CD4-positive, alpha-beta T cell treated with Interleukin-4 for 4 hours (primary cell): ENCODE results near the gene OSBPL6.

Experiments
- DNase-seq: peaks from one replicate; pipeline ENCODE4 v3.0.0-alpha.2; 2020

OSBPL6 gene

DNA sequence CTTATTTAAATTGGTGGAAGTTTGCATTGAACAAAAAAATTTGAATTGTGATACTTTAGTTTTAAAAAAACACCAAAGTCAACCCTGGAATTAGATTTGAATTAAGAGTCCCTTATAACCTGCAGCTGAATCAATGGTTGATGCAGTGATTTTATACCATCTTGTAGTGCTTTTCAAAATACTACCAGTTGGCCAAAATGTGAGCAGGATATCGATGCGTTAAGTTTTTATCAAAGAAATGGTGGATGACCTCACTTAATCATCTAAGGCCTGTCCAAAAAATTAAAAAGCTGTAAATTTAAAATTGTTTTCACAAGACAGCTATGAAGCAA, 48.2 kb downstream of the OSBPL6 start:
- no peak for DNase-seq

DNA sequence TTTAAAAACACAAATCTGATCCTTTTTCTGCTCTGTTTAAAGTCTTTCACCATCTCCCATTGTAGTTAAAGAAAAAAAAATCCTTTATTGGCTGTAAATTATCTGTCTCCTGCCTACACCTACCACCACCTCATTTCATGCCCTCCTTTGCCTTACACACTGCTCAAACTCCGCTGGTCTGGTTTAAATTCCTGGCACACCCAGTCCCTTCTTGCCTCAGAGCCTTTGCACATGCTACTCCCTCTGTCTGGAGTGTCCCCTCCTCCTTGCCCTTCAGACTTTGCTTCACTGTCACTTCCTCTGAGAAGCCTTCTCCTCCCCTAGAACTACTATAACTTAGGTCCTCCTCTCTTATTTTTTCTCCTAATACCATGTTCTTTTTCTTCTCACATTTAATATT, 49.6 kb downstream of the OSBPL6 start:
- DNase-seq, result no peak

DNA sequence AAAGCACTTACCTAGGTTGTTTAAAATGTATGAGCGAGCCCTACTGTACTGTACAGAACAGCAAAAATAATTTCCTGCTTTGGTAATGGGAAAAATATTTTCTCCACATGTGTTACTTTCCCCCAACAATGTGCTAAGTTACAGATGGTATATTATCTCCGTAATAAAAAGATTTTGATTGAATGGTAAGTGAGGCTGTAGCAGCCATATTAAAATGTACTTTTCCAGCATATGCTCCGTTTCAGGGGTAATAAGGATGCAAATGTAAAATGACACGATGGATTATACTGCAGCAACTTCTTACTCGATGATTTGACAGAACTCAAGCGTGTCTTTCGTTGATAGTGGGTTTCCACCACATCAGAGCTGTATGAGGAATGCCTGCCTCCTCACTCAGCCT, 50.5 kb downstream of the OSBPL6 start:
- DNase-seq, result no peak

DNA sequence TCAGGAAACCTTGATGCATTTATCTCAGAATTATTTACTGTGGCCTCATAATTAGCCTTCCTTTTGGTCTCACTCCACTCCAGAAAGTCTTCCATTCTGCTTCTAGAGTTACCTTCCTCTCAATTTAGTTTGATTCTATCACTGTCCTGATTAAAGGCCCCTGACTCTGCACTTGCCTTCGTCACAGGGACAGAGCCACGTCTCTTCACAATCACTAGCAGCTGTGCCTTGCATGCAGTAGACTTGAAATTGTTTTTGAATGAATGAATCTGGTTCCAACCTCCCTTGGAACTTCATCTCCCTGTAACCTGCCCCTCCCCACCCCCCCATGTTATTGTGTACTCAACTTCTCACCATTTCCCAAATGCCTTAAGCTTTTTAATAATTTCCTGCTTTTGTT, 52.4 kb downstream of the OSBPL6 start:
- no peak for DNase-seq

DNA sequence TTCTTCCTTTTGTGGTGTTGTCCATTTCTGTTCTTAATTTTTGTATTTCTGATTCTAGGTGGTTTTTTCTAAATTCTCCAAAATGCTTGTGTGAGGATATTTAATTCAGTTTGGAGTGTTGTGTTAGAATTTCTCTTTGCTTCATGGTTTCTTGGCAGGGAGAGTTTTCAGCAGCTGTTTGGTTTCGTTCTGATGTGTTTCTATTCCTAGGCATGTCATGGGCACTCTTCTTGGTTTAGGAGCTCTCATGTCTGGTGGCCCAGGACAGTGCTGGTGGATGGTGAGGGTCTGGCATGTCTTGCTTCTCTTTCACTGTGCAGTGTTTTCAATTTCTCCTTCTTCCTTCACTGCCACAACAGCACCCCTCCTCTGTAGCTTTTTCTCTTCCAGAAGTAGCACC, 52.9 kb downstream of the OSBPL6 start:
- no peak for DNase-seq

DNA sequence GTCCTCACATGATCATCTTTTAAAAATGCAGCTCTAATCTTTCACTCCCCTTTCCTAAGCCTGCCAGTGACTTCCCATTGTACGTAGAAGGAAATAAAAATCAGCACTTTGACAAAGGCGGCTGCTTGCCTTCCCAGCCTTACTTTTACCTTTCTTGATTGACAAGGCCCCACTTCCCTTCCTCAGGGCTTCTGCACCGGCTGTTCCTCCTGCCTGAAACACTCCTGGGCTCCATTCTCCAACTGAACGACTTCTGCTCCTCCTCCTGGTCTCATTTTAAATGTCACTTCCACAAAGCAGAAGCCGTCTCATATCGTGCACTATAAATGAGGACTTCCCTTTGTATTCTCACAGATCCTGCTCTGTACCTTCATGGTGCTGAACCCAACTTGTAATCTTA, 56.1 kb downstream of the OSBPL6 start:
- DNase-seq, result no peak

DNA sequence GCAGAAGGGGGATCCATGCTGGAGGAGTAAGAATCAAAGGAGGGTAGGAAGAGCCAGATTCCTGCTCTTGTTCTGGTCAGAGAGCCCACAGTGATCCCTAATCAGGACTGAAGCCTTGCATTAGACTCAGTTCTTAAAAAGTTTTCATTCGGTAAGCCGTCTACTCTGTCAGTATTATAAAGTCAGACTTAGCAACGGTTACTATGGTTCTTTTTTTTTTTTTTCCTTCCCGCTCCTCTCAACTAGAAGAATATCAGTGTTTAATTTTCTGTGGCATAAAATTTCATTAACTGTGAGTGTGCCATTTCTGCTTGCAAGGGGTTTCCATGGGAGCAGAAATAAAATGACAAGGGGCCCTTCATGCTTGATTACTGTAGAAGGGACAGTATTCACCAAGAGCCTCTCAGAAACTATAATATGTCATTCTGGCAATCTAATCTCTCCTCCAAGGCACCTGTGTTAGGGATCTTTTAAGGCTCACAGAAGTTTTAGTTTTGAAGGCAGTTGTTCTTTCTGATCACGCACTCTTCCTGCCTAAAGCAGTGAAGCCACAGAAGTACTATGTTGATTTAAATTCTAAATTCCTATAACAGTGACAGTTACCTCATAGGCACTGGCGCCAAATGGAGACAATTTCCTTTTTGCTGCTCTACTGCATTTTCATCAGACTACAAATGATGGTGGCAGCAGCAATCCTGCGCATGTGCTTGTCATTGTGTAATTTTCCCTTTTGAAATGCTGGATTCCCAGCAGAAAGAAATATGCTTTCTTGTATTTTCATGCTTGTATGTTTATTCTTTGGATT, 57.0 kb downstream of the OSBPL6 start:
- DNase-seq, result no peak

DNA sequence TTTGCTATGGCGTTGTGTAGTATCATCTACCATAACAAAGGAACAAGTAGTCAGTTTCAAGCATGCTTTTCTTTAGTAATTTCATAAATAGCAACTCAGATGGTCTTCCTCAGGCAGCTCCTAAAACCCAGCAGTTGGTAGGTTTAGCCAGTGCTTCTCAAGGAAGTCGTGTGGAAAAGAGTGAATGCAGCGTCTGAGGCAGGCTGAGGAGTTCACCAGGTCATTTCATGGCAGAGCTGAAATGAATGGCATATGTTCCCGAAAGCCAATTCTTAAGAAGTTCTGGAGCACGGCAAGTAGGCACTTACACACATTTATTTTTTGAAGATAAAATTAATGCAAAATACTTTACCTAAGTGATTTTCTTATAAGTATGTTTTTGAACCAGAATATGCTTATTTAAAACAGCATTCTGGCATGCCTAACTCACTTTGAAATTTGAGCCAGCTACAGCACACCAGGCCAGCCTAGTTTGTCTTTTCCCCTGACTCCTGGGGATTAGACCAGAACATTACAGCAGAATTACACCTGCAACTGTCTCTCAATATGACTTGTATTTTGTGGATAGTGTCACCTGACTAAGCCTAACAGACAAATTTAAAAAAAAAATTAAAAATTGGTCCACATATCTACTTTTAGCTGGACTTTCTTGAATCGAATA, 62.2 kb downstream of the OSBPL6 start:
- DNase-seq, result no peak

DNA sequence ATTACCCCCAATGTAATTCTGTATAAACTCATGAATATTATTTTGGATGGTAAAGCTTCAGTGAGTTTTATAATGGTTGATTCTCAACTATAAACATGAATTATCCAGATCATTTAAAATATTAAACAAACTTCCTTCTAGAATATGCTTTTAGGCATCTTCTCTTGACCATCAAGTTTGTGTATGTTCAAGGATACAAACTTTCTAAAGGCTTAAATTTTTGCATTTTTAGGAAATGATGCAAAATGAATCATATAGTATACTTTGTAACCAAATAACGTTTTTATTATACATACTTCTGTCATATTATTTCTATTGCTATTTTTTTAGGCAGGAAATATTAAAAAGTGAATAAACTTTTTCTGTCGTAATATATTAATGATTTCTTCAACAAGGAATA, 62.8 kb downstream of the OSBPL6 start:
- no peak for DNase-seq

DNA sequence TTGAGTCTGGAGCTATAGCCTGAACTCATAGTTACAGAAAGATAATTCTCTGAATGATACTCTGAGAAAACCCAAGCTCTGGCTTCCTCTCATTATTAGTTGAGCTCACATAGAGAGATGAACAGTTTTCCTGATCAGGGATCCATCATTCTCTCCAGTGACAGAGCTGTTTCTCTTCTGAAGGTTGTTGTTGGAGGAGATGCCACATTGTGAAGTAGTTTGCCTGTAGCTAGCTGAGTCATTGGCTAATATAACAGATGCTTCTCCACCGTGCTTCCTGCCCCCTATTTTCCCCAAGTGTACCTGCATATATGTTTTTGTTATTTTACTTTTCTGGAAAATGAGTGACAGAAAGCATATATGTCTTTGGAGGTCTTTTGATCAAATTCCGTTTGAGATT, 64.6 kb downstream of the OSBPL6 start:
- no peak for DNase-seq

DNA sequence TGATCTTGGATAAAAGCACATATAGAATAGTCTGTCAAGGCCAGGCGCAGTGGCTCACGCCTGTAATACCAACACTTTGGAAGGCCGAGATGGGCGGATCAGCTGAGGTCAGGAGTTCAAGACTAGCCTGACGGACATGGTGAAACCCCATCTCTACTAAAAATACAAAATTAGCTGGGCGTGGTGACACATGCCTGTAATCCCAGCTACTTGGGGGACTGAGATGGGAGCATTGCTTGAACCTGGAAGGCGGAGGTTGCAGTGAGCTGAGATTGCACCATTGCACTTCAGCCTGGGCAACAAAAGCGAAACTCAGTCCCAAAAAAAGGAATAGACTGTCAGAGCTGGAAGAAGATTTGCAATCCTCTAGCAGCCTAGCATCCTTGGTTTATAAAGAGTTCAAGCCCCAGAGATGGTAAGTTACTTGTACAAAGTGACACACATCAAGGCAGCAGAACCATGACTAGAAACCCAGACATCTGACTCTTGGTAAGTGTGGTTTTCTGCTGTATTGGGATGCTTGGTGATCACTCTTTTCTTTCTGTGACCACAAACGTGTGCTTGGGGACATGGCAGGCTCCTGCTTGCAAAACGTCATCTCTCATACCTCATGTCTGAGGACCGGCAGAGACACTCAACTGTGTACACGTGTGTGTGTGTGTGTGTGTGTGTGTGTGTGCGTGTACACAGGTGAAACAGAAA, 69.0 kb downstream of the OSBPL6 start:
- DNase-seq, result no peak

DNA sequence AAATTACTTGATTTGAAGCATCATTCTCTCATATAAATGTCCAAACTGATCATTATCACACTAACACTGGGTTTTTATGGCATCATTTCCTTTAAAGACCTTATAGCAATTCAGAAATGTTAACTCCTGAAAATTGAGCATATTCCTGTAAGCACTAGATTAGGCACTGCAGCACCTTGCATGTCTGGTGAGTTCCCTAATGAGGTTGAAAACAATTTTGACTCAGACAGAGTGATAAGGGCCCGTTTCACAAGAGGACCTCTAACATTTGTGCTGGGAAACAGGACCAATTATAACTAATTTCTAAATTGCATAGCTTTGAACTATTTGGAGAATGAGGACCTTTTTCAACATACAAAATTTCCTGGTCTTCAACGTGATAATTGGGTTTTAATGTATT, 69.9 kb downstream of the OSBPL6 start:
- no peak for DNase-seq

DNA sequence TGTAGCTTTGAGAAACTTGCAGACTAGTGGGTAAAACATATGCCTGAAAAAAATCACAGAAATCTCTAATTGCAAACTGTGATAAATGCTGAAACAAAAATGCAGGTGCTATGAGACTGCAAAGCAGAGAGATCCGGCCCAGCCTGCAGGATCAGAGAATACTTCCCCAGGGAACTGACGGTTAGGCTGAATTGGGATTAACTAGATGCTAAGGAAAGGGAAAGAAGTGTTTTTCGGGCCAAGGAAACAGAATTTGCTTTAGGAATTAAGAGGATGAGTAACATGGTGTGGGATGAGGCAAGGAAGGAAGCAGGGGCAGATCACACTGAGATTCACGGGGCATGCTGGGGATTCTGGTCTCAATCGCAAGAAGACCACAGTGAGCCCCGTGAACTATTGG, 71.5 kb downstream of the OSBPL6 start:
- no peak for DNase-seq

DNA sequence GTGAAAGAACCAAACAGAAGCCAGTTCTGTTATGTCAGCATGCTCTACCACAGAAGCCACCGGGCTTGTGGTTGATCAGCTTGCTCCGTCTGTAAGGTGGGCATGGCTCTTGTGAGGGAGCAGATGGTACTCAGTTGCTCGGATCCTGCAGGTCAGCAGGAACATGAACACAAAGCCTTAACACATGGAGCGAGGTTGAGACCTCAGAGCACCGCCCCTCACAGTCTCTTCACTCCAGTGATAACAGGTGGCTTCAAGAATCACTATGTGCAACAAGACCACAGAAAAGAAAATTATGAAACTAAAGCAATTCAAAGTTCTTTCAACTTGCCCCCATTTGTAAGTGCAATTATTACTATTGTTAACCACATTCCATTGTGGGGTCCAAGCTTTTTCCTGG, 72.1 kb downstream of the OSBPL6 start:
- DNase-seq, result no peak

DNA sequence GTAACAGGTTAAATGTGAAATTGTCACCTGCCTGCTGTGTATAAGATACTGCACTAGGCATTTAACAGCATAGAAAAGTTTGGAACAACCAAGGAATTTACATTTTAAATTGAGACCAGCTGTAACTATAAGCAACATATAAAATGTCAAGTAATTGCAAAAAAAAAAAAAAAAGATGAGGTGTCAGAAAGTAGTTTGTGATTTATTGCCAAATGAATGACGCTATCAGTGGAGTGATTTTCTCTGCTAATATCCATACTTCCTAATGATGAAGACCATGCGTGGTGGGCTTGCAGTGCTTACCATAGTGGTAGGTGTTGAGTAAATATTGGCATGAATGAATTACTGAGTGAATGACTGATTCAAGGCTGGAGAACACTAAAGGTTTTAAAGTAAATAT, 73.3 kb downstream of the OSBPL6 start:
- no peak for DNase-seq

DNA sequence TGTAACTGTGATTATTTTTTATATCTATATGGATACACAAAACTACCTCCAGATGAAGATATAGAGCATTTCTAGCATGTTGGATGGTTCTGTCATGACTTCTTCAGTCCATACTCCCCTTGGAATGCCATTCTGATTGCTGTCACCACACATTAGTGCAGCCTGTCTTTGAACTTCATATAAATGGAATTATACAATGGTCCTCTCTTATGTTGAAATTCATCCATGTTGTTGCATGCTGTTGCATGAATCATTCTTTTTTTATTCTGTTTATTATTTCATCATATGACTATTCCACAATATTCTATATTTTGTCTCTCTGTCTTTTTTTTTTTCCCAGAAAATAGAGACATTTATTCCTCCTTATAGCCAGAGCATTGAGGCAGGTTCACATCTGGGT, 74.1 kb downstream of the OSBPL6 start:
- DNase-seq, result no peak

DNA sequence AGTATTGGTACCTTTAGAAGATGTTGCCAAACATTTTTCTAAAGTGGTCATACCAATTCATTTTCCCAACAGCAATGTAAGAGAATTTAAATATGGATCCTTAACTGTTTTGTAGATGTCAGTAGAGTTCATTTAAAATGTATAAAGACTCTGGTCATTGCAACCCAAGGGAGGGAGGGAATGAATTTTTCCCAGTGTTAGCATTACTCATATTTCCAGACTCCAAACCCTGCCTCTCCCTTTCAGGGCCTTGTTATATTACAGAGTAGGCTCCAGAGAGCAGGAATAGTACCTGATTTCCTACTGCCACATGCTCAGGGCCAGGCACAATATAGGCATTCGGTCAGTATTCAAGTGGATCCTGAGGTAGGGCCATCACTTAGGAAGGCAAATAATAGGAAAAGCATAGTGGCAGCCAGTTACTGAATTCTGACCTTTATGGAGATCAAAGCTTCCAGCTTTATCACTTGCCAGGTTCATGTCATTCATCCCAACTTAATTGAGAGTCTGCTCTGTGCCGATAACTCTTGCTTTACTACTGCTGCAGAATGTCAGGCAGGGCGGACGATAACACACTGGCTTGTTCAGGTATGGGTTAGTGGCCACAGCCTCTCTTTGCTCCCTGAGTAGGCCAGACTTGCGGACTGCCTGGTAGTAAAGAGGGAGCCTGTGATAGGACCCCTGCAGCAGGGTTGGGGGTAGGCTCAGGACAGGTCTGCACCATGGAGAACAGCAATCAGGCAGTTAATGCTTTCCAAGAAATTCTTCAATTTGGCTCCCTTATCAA, 75.3 kb downstream of the OSBPL6 start:
- DNase-seq, result no peak

DNA sequence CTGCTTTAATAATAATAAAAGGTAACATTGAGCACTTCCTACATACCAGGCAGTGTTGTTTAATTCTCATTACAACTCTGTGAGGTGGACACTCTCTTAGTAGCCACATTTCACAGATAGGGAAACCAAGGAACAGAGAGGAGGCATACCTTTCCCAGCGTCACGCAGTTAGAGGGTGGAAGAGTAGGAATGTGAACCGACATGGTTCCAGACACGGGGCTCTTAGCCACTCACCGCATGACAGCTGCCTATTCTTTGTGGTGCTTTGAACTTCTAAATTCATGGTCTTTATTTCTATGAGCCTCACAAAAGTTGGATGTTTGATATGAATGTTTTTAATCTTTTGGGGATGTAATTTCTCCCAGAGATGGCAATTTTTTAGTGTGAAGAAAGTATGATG, 76.0 kb downstream of the OSBPL6 start:
- no peak for DNase-seq

DNA sequence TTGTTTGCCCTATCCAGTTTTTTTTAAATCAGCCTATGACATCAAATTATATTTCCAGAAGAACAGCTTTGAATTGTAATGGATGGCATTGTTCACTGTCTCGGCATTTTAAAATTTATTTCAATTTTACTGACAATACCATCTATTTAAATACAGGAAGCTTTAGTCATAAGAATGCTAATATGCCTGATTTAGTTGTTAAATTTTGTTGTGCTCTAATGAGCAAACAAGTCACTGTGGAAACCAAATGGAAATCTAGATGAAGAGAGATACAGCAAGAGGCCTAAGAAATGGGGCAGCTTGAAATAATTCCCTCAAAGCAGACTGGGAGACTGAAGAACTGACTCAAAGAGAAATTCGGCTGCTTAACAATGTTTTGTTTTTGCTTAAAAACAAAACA, 76.8 kb downstream of the OSBPL6 start:
- no peak for DNase-seq

DNA sequence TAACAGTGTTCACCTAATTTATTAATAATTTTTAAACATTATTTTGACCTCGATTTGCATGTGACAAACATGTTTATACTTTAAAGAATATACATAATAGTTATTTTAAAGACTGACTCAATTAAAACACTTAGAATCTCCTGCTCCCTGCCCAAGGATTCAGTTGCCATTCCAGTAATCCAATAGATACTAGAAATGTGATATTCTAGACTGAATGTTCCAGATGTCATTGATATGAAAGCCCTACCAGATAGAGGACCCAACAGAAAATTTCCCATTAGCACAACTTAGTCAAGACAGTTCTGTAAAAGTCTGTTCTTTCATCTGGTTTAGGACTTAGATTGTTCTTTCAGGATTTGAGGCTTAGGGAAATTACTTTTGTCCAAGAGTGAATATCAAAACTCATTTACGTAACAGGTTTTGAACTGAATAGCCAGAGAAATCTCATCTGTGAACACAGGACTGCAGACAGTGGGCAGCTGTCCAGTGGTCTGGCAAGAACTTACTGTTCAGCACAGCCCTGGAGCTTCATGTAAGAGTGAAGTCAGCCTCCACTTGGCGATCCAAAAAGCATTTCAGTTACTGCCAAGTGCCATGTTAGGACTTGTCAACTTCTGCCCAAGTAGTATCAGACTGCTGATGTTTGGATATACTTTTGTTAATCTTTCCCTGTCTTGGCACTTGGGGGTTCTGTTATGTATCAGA, 77.5 kb downstream of the OSBPL6 start:
- no peak for DNase-seq

DNA sequence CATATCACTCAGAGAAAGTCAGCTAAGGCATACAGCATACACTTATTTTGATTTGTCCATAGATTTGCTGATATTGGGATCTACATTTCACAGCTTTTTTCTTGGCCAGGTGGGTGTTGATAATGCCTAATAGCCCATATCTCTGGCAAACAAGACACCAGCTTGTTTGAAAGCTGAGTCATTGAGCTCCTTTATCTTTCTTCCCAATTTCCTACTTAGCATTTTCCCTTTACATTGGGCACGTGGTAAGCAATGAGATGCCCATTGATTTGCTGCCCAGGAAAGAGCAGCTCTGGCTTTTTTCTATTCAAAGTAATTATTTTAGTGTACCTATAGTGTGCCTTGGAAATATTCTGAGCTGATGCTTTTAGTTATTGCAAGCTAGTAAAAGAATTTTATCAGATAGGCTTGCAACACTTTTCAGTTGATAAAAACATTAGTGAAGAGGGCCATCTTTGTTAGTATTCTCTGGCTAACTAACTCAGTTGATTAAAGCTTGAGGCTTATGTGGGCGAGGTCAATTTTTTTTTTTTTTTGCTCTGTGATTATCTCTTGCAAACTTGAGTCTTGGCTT, 79.6 kb downstream of the OSBPL6 start:
- no peak for DNase-seq

DNA sequence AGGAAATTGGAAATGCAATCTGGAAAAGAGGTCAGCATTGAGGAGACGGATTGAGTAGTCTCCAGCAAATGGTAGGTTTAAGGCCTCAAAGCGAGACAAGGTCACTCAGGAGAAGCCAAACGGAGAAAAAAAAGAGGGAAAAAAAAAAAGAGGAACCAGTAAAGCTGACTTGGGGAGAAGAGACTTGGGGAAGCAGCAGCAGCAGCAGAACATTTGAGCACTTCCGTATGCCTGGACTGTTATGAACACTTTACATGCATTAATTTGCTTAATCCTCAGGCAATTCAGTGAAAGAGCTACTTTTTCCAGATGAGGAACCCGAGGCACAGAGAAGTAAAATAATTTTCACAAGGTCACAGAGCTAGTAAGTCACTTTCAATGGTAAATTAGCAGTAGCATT, 81.3 kb downstream of the OSBPL6 start:
- DNase-seq, result no peak
